ENCODE results near the gene FCMR. TPM values are rescaled to one million over a fixed set of nuclear protein-coding genes. Genes with fewer than 3 reads are reported as not detected.

FCMR gene
- total RNA-seq, 1 experiment from 2014 or later: 1.5 TPM

- POLR2A ChIA-PET (ENCODE audit: unreplicated experiment): no interaction called here
- no peak overlapping the region for H3K4me3 ChIP-seq (ENCODE audit: low read length)
- CTCF ChIA-PET: no interaction called here
- H3K9me3 ChIP-seq (ENCODE audit: low read length): no peaks in the 10 kb centered on the region
- intact Hi-C loops (cut with micrococcal nuclease): no loop called here
- ATAC-seq (no peak), DNase-seq (no peak)
- H3F3A ChIP-seq (ENCODE audit: low read length, unreplicated experiment): no peaks in the 10 kb centered on the region
- H3K27ac ChIP-seq (ENCODE audit: low read length): no peak overlapping the region
- H3K9ac ChIP-seq (ENCODE audit: low read length): no peak overlapping the region
- H3K79me2 ChIP-seq (ENCODE audit: low read length): no peaks in the 10 kb centered on the region
- no peaks in the 10 kb centered on the region for H4K20me1 ChIP-seq (ENCODE audit: low read length)
- no TSS peak for BruUV-seq (replicated peaks)
- no peaks in the 10 kb centered on the region for H3K9me2 ChIP-seq (replicated peaks; ENCODE audit: low read length)
- no peak for TF ChIP-seq EZH2phosphoT487 (IDR thresholded peaks at IDR 0.05; ENCODE audit: borderline replicate concordance, low read length)
- no peak for TF ChIP-seq EZH2 (IDR thresholded peaks at IDR 0.05; ENCODE audit: low read length, unreplicated experiment)
- TF ChIP-seq, protein P1, sequence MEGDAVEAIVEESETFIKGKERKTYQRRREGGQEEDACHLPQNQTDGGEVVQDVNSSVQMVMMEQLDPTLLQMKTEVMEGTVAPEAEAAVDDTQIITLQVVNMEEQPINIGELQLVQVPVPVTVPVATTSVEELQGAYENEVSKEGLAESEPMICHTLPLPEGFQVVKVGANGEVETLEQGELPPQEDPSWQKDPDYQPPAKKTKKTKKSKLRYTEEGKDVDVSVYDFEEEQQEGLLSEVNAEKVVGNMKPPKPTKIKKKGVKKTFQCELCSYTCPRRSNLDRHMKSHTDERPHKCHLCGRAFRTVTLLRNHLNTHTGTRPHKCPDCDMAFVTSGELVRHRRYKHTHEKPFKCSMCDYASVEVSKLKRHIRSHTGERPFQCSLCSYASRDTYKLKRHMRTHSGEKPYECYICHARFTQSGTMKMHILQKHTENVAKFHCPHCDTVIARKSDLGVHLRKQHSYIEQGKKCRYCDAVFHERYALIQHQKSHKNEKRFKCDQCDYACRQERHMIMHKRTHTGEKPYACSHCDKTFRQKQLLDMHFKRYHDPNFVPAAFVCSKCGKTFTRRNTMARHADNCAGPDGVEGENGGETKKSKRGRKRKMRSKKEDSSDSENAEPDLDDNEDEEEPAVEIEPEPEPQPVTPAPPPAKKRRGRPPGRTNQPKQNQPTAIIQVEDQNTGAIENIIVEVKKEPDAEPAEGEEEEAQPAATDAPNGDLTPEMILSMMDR (conservative IDR thresholded peaks at IDR 0.05; ENCODE audit: low read depth, low read length): no peak
- H3K4me2 ChIP-seq (ENCODE audit: low read length): no peak overlapping the region
- H3K36me3 ChIP-seq (ENCODE audit: low read depth, low read length): no peaks in the 10 kb centered on the region
- H2AFZ ChIP-seq (ENCODE audit: low read length): no peak overlapping the region
- no peaks in the 10 kb centered on the region for H3K27me3 ChIP-seq (ENCODE audit: low read length)
- H3K4me1 ChIP-seq (ENCODE audit: insufficient read depth, low read length): peaks cover 14% of the 10 kb centered on the region; the same call in 1 of the 2 replicates
Measured at GRCh38 chr1:206969090-206969489, 47.3 kb upstream of the FCMR start.

- Histone ChIP-seq H3F3A (ENCODE audit: low read length, unreplicated experiment) (no peaks in the 10 kb centered on the region), H4K20me1 (ENCODE audit: low read length) (no peaks in the 10 kb centered on the region), H3K27ac (ENCODE audit: low read length) (no peak overlapping the region), H3K4me3 (ENCODE audit: low read length) (no peak overlapping the region), H3K9me3 (ENCODE audit: low read length) (no peaks in the 10 kb centered on the region), H3K4me1 (ENCODE audit: insufficient read depth, low read length) (peaks cover 6% of the 10 kb centered on the region; the same call in 1 of the 2 replicates), H3K9me2 (replicated peaks; ENCODE audit: low read length) (no peaks in the 10 kb centered on the region), H3K36me3 (ENCODE audit: low read depth, low read length) (no peaks in the 10 kb centered on the region), H2AFZ (ENCODE audit: low read length) (peak overlapping the region; percentile 40), H3K9ac (ENCODE audit: low read length) (no peak overlapping the region), H3K79me2 (ENCODE audit: low read length) (no peaks in the 10 kb centered on the region), H3K27me3 (ENCODE audit: low read length) (no peaks in the 10 kb centered on the region), H3K4me2 (ENCODE audit: low read length) (peak overlapping the region; percentile 3; the same call in 1 of the 2 replicates)
- ChIA-PET POLR2A (ENCODE audit: unreplicated experiment) (no interaction called here), CTCF (no interaction called here)
- DNase-seq: peak; percentile 59
- TF ChIP-seq EZH2phosphoT487 (IDR thresholded peaks at IDR 0.05; ENCODE audit: borderline replicate concordance, low read length) (no peak), EZH2 (IDR thresholded peaks at IDR 0.05; ENCODE audit: low read length, unreplicated experiment) (no peak)
- TF ChIP-seq, protein P1 (conservative IDR thresholded peaks at IDR 0.05; ENCODE audit: low read depth, low read length): no peak
- BruUV-seq (replicated peaks): no TSS peak
- intact Hi-C loops (cut with micrococcal nuclease): no loop called here
- ATAC-seq: peak; percentile 39
Measured at GRCh38 chr1:206967096-206967849, 45.5 kb upstream of the FCMR start.

DNA sequence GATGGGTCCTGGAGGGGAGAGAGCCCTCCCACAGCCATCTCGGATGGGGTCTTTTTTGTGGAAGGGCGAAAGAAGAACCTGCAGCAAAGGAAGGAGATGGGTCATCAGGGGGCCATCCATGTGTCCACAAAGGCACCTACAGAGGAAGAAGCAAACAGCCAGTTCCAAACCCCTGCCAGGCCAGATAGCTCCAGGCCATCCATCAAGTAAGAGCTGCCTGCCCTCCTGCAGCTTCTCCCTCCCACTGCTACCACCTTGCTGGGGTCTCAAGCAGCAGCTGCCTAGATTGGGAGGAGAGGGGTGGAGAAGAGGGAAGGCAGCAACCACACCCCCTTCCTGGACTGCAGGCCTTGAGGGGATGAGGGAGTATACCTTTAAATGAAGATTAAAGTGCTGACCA is 44.0 kb upstream of the FCMR start:
- BruUV-seq (replicated peaks): no TSS peak
- Histone ChIP-seq H3K4me2 (ENCODE audit: low read length) (no peak overlapping the region), H3K36me3 (ENCODE audit: low read depth, low read length) (no peaks in the 10 kb centered on the region), H3K27ac (ENCODE audit: low read length) (no peak overlapping the region), H4K20me1 (ENCODE audit: low read length) (no peaks in the 10 kb centered on the region), H3K4me1 (ENCODE audit: insufficient read depth, low read length) (peaks cover 6% of the 10 kb centered on the region; the same call in 1 of the 2 replicates), H3K4me3 (ENCODE audit: low read length) (no peak overlapping the region), H2AFZ (ENCODE audit: low read length) (no peak overlapping the region), H3F3A (ENCODE audit: low read length, unreplicated experiment) (no peaks in the 10 kb centered on the region), H3K79me2 (ENCODE audit: low read length) (no peaks in the 10 kb centered on the region), H3K27me3 (ENCODE audit: low read length) (no peaks in the 10 kb centered on the region), H3K9ac (ENCODE audit: low read length) (no peak overlapping the region), H3K9me3 (ENCODE audit: low read length) (no peaks in the 10 kb centered on the region), H3K9me2 (replicated peaks; ENCODE audit: low read length) (no peaks in the 10 kb centered on the region)
- DNase-seq: no peak
- TF ChIP-seq EZH2 (IDR thresholded peaks at IDR 0.05; ENCODE audit: low read length, unreplicated experiment): no peak
- TF ChIP-seq EZH2phosphoT487 (IDR thresholded peaks at IDR 0.05; ENCODE audit: borderline replicate concordance, low read length): no peak
- TF ChIP-seq, protein P1 (conservative IDR thresholded peaks at IDR 0.05; ENCODE audit: low read depth, low read length): no peak
- ChIA-PET POLR2A (ENCODE audit: unreplicated experiment) (no interaction called here), CTCF (interaction anchor here (0.7 kb wide), 1 partner anchor 12 kb away, joined by 3 read pairs; no protein-coding TSS in a partner anchor)
- ATAC-seq: no peak
- intact Hi-C loops (cut with micrococcal nuclease): no loop called here

All from PC-3 (cell line).